ENCODE measurements around the gene COL28A1.

COL28A1 gene

DNA sequence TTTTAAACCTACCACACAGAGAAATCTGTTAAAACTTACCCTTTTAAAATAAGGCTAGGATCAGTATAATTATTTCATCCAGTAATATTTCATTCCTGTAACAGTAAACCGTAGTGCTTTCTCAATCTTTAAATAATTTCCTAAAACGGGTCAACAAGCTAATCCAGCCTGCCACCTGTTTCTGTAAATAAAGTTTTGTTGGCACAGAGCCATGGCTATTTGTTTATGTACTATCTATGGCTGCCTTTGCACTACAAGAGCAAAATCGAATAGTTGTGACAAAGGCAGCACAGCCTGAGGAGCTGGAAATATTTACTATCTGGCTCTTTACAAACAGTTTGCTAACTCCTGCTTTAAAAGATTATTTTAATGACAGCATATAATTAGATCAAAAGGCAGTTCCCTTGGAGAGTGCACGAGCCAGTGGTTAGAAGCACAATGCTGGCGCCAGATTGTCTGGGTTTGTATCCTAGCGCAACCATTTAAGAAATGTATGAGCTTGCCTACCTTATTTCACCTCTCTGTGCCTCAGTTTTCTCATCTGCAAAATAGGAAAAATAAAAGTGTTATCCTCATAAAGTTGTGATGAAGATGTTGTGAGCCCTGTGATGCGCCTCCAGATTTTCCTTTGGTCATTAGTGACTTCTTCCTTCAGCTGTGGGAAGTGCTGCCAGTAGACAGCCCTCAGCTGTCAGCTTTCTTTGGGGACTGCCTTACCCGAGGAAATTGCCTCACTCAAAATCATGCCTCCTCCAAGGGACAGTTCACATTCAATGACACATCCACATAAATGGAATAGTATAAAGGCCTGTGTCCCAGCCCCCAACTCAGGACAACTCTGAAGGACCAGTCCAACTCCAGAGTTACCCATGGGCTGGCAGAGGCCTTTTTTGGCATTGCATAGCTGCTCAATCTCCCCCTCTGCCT lies 19.2 kb upstream of the COL28A1 start:
- no peaks in the 10 kb centered on the region for H3K4me1 ChIP-seq (ENCODE audit: insufficient read depth, low read length)
- no peak overlapping the region for H3K4me3 ChIP-seq (ENCODE audit: low read length)
- H2AFZ ChIP-seq (ENCODE audit: low read depth, low read length) = no peak overlapping the region
- peaks cover 3% of the 10 kb centered on the region for H3K36me3 ChIP-seq (ENCODE audit: insufficient read depth, low read length)
- H3K27me3 ChIP-seq (ENCODE audit: insufficient read depth, low read length) = no peaks in the 10 kb centered on the region
- H3K9me3 ChIP-seq (ENCODE audit: low read length) = peaks cover 4% of the 10 kb centered on the region

GRCh38 chr7:7554021-7554432 lies 18.4 kb upstream of the COL28A1 start:
- Histone ChIP-seq H3K27me3 (ENCODE audit: insufficient read depth, low read length) (no peaks in the 10 kb centered on the region), H2AFZ (ENCODE audit: low read depth, low read length) (no peak overlapping the region), H3K36me3 (ENCODE audit: insufficient read depth, low read length) (peaks cover 3% of the 10 kb centered on the region), H3K4me1 (ENCODE audit: insufficient read depth, low read length) (no peaks in the 10 kb centered on the region), H3K4me3 (ENCODE audit: low read length) (no peak overlapping the region), H3K9me3 (ENCODE audit: low read length) (peaks cover 3% of the 10 kb centered on the region)

GRCh38 chr7:7553386-7553785 lies 17.7 kb upstream of the COL28A1 start:
- Histone ChIP-seq H3K27me3 (ENCODE audit: insufficient read depth, low read length) (no peaks in the 10 kb centered on the region), H2AFZ (ENCODE audit: low read depth, low read length) (no peak overlapping the region), H3K36me3 (ENCODE audit: insufficient read depth, low read length) (peaks cover 3% of the 10 kb centered on the region), H3K4me3 (ENCODE audit: low read length) (no peak overlapping the region), H3K9me3 (ENCODE audit: low read length) (peaks cover 3% of the 10 kb centered on the region), H3K4me1 (ENCODE audit: insufficient read depth, low read length) (no peaks in the 10 kb centered on the region)

GRCh38 chr7:7552199-7552598 lies 16.5 kb upstream of the COL28A1 start:
- H3K4me3 ChIP-seq (ENCODE audit: low read length) = no peak overlapping the region
- H3K27me3 ChIP-seq (ENCODE audit: insufficient read depth, low read length) = no peaks in the 10 kb centered on the region
- H3K36me3 ChIP-seq (ENCODE audit: insufficient read depth, low read length) = peaks cover 3% of the 10 kb centered on the region
- no peaks in the 10 kb centered on the region for H3K4me1 ChIP-seq (ENCODE audit: insufficient read depth, low read length)
- H3K9me3 ChIP-seq (ENCODE audit: low read length) = peaks cover 3% of the 10 kb centered on the region
- H2AFZ ChIP-seq (ENCODE audit: low read depth, low read length) = no peak overlapping the region

DNA sequence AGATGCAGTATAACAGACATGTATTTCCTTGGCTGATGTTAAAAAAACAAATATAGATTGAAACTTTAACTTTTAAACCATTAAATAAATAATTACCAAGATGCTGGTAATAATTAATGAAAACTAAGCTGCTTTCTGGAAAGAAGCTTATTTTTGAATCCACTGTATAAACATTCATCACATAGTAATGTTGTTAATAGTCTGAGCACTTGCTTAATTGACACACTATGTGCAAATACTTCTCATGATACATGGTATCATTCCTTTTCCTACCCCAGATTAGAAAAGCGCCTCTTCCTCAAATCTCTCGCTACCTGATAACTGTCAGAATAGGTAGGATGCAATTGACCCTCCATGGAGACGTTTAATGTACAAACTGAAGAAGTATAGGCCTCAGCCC lies 15.0 kb upstream of the COL28A1 start:
- no peaks in the 10 kb centered on the region for H3K9me3 ChIP-seq (ENCODE audit: low read length)
- no peaks in the 10 kb centered on the region for H3K36me3 ChIP-seq (ENCODE audit: insufficient read depth, low read length)
- H3K4me1 ChIP-seq (ENCODE audit: insufficient read depth, low read length) = no peaks in the 10 kb centered on the region
- H3K4me3 ChIP-seq (ENCODE audit: low read length) = no peak overlapping the region
- H3K27me3 ChIP-seq (ENCODE audit: insufficient read depth, low read length) = no peaks in the 10 kb centered on the region
- H2AFZ ChIP-seq (ENCODE audit: low read depth, low read length) = no peak overlapping the region

- Histone ChIP-seq H2AFZ (ENCODE audit: low read depth, low read length) (no peak overlapping the region), H3K27me3 (ENCODE audit: insufficient read depth, low read length) (no peaks in the 10 kb centered on the region), H3K9me3 (ENCODE audit: low read length) (no peaks in the 10 kb centered on the region), H3K4me1 (ENCODE audit: insufficient read depth, low read length) (no peaks in the 10 kb centered on the region), H3K4me3 (ENCODE audit: low read length) (no peak overlapping the region), H3K36me3 (ENCODE audit: insufficient read depth, low read length) (no peaks in the 10 kb centered on the region)
These were observed 12.7 kb upstream of the COL28A1 start for GRCh38 chr7:7548407-7548806.

GRCh38 chr7:7542251-7542835 lies 6.7 kb upstream of the COL28A1 start:
- H3K4me3 ChIP-seq (ENCODE audit: low read length) = no peak overlapping the region
- H3K27me3 ChIP-seq (ENCODE audit: insufficient read depth, low read length) = no peaks in the 10 kb centered on the region
- H3K9me3 ChIP-seq (ENCODE audit: low read length) = no peaks in the 10 kb centered on the region
- no peak overlapping the region for H2AFZ ChIP-seq (ENCODE audit: low read depth, low read length)
- no peaks in the 10 kb centered on the region for H3K4me1 ChIP-seq (ENCODE audit: insufficient read depth, low read length)
- H3K36me3 ChIP-seq (ENCODE audit: insufficient read depth, low read length) = no peaks in the 10 kb centered on the region

DNA sequence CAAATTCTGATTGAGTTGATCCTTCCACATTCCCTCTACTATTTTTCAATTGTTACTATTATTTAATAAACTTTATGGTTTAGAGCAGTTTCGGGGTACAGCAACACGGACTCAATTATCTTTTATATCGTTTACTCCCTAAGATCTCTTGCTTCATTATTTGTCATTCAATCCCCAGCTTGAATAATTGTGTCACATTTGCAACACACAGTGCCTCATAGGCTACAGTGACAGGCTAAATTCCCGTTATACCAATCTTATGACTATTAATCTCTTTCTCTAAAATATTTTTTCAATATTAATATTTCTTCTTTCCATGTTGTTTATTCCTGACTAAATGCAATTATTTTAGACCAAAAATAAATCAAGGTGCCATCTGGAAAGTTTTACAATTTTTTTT lies 4.0 kb upstream of the COL28A1 start:
- Histone ChIP-seq H3K36me3 (ENCODE audit: insufficient read depth, low read length) (no peaks in the 10 kb centered on the region), H3K9me3 (ENCODE audit: low read length) (no peaks in the 10 kb centered on the region), H3K27me3 (ENCODE audit: insufficient read depth, low read length) (no peaks in the 10 kb centered on the region), H2AFZ (ENCODE audit: low read depth, low read length) (no peak overlapping the region), H3K4me3 (ENCODE audit: low read length) (no peak overlapping the region), H3K4me1 (ENCODE audit: insufficient read depth, low read length) (no peaks in the 10 kb centered on the region)

DNA sequence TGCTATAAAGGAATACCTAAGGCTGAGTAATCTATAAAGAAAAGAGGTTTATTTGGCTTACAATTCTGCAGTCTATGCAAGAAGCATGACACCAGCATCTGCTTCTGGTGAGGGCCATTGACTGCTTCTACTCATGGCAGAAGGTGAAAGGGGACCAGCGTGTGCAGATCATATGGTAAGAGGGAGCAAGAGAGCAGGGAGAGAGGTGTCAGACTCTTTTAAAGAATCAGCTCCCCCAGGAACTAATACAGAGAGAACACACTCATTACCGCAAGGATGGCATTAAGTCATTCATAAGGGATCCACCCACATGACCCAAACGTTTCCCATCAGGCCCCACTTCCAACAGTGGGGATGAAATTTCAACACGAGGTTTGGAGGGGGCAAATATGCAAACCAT lies 3.5 kb upstream of the COL28A1 start:
- Histone ChIP-seq H3K27me3 (ENCODE audit: insufficient read depth, low read length) (no peaks in the 10 kb centered on the region), H3K4me1 (ENCODE audit: insufficient read depth, low read length) (no peaks in the 10 kb centered on the region), H3K4me3 (ENCODE audit: low read length) (no peak overlapping the region), H3K36me3 (ENCODE audit: insufficient read depth, low read length) (no peaks in the 10 kb centered on the region), H3K9me3 (ENCODE audit: low read length) (no peaks in the 10 kb centered on the region), H2AFZ (ENCODE audit: low read depth, low read length) (no peak overlapping the region)

- Histone ChIP-seq H3K4me1 (ENCODE audit: insufficient read depth, low read length) (no peaks in the 10 kb centered on the region), H2AFZ (ENCODE audit: low read depth, low read length) (no peak overlapping the region), H3K4me3 (ENCODE audit: low read length) (no peak overlapping the region), H3K27me3 (ENCODE audit: insufficient read depth, low read length) (no peaks in the 10 kb centered on the region), H3K9me3 (ENCODE audit: low read length) (no peaks in the 10 kb centered on the region), H3K36me3 (ENCODE audit: insufficient read depth, low read length) (no peaks in the 10 kb centered on the region)
These were observed 2.0 kb upstream of the COL28A1 start for GRCh38 chr7:7537711-7538110.

DNA sequence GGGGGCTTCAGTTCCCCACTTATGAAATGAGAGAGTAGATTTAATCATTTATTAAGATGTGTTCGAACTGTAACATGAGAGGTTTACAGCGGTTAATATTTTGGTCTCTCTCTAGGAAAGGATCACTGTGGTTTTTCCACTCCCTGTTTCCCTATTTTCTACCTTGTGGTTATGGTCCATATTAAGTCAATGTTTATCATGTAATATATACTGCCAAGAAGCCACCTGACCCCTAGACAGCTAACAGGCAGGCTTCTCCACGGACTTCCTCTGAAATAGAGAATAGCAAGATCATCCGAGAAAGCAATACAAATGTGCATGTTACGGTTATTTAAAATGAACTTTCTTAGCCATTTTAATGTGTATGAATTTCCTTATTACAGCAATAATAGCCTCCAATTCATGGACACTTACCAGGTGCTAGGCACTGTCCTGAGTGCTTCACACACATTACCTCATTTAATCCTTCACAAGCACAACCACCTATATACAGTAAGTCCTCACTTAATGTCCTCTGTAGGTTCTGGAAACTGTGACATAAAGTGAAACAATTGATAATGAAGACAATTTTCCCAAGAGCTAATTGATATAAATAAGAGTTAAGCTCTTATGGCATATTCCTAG lies 835 bp upstream of the COL28A1 start:
- no peaks in the 10 kb centered on the region for H3K27me3 ChIP-seq (ENCODE audit: insufficient read depth, low read length)
- H3K9me3 ChIP-seq (ENCODE audit: low read length) = no peaks in the 10 kb centered on the region
- H3K4me1 ChIP-seq (ENCODE audit: insufficient read depth, low read length) = no peaks in the 10 kb centered on the region
- H3K36me3 ChIP-seq (ENCODE audit: insufficient read depth, low read length) = no peaks in the 10 kb centered on the region
- no peak overlapping the region for H2AFZ ChIP-seq (ENCODE audit: low read depth, low read length)
- H3K4me3 ChIP-seq (ENCODE audit: low read length) = no peak overlapping the region

- Histone ChIP-seq H3K9me3 (ENCODE audit: low read length) (no peaks in the 10 kb centered on the region), H2AFZ (ENCODE audit: low read depth, low read length) (no peak overlapping the region), H3K36me3 (ENCODE audit: insufficient read depth, low read length) (no peaks in the 10 kb centered on the region), H3K27me3 (ENCODE audit: insufficient read depth, low read length) (no peaks in the 10 kb centered on the region), H3K4me1 (ENCODE audit: insufficient read depth, low read length) (peaks cover 3% of the 10 kb centered on the region), H3K4me3 (ENCODE audit: low read length) (no peak overlapping the region)
These were observed 1.7 kb downstream of the COL28A1 start for GRCh38 chr7:7533831-7534430.

GRCh38 chr7:7529328-7529727 lies 6.3 kb downstream of the COL28A1 start:
- Histone ChIP-seq H3K4me3 (ENCODE audit: low read length) (no peak overlapping the region), H3K36me3 (ENCODE audit: insufficient read depth, low read length) (no peaks in the 10 kb centered on the region), H2AFZ (ENCODE audit: low read depth, low read length) (no peak overlapping the region), H3K4me1 (ENCODE audit: insufficient read depth, low read length) (peaks cover 3% of the 10 kb centered on the region), H3K9me3 (ENCODE audit: low read length) (no peaks in the 10 kb centered on the region), H3K27me3 (ENCODE audit: insufficient read depth, low read length) (no peaks in the 10 kb centered on the region)

Data from neuron (in vitro differentiated cells).